ENCODE data around the gene SLC13A3.

SLC13A3 gene

DNA sequence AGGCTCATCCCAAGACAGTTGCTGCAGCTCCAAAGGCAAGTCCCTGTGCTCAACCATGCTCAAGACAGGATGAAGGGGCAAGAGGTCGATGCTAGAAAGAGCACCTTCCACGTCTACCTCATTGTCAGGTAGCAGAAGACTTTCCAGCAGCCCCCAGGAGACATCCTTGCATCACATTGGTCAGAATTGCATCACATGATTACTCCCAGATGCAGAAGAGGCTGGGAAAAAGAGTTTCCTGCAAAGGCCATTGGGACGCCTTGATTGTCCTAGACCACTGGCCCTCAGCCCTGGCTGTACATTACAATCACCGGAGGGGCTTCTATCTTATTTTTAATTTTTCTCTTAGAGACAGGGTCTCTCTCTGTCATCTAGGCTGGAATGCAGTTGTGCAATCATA lies 120.6 kb downstream of the SLC13A3 start:
- Histone ChIP-seq H3K9me3 (ENCODE audit: low read length) (no peaks in the 10 kb centered on the region), H3K4me2 (ENCODE audit: low read length) (no peak overlapping the region), H3K4me1 (ENCODE audit: insufficient read depth, low read length, severe bottlenecking) (no peaks in the 10 kb centered on the region), H3K4me3 (ENCODE audit: low read depth, low read length, poor library complexity, severe bottlenecking) (no peak overlapping the region), H3K27ac (ENCODE audit: low read depth, low read length, poor library complexity, severe bottlenecking) (no peak overlapping the region), H3F3A (ENCODE audit: insufficient read depth, low read length) (no peaks in the 10 kb centered on the region), H3K9me2 (ENCODE audit: low read depth, low read length) (no peaks in the 10 kb centered on the region), H3K79me2 (ENCODE audit: insufficient read depth, low read length) (no peaks in the 10 kb centered on the region), H3K36me3 (ENCODE audit: insufficient read depth, low read length) (no peaks in the 10 kb centered on the region), H3K9ac (ENCODE audit: low read length) (no peak overlapping the region), H3K27me3 (ENCODE audit: insufficient read depth, low read length) (no peaks in the 10 kb centered on the region), H2AFZ (ENCODE audit: low read length) (no peak overlapping the region), H4K20me1 (ENCODE audit: insufficient read depth, low read length) (no peaks in the 10 kb centered on the region)
- TF ChIP-seq, protein P1, sequence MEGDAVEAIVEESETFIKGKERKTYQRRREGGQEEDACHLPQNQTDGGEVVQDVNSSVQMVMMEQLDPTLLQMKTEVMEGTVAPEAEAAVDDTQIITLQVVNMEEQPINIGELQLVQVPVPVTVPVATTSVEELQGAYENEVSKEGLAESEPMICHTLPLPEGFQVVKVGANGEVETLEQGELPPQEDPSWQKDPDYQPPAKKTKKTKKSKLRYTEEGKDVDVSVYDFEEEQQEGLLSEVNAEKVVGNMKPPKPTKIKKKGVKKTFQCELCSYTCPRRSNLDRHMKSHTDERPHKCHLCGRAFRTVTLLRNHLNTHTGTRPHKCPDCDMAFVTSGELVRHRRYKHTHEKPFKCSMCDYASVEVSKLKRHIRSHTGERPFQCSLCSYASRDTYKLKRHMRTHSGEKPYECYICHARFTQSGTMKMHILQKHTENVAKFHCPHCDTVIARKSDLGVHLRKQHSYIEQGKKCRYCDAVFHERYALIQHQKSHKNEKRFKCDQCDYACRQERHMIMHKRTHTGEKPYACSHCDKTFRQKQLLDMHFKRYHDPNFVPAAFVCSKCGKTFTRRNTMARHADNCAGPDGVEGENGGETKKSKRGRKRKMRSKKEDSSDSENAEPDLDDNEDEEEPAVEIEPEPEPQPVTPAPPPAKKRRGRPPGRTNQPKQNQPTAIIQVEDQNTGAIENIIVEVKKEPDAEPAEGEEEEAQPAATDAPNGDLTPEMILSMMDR (IDR thresholded peaks at IDR 0.05; ENCODE audit: low read length): no peak
- no peak for TF ChIP-seq EZH2 (IDR thresholded peaks at IDR 0.05; ENCODE audit: borderline replicate concordance, low read length)

DNA sequence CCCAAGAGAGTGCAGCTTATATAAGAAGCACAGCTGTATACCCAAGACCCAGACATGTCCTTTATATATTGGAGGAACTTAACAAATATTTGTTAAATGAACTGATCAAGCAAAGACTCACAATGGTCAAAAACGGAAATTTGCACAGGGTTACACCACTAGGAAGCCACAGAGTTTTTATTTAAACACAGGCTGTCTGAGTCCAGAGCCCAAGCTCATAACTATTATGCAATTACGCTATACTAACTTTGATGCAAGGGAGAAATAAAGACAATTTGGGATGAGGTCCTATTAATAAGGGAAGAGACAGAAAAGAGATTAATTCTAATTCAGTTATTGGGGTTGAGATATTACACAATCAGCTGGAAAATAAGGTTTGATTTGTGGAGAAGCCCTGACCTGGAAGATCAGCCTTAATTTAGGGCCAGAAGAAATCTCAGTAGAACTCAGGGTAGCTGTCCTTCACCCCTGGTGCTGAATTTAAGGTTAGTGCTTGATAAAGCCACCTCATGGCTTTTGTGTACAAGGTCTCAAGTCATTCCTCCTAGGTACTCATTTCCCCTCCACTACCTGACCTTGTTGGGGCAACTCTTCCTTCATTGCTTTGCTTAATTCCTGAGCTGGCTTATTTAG lies 127.4 kb downstream of the SLC13A3 start:
- TF ChIP-seq EZH2 (IDR thresholded peaks at IDR 0.05; ENCODE audit: borderline replicate concordance, low read length): no peak
- TF ChIP-seq, protein P1 (IDR thresholded peaks at IDR 0.05; ENCODE audit: low read length): no peak
- Histone ChIP-seq H4K20me1 (ENCODE audit: insufficient read depth, low read length) (no peaks in the 10 kb centered on the region), H3K27ac (ENCODE audit: low read depth, low read length, poor library complexity, severe bottlenecking) (no peak overlapping the region), H3K9ac (ENCODE audit: low read length) (no peak overlapping the region), H3K4me3 (ENCODE audit: low read depth, low read length, poor library complexity, severe bottlenecking) (no peak overlapping the region), H3K27me3 (ENCODE audit: insufficient read depth, low read length) (no peaks in the 10 kb centered on the region), H3F3A (ENCODE audit: insufficient read depth, low read length) (no peaks in the 10 kb centered on the region), H3K9me2 (ENCODE audit: low read depth, low read length) (no peaks in the 10 kb centered on the region), H3K79me2 (ENCODE audit: insufficient read depth, low read length) (no peaks in the 10 kb centered on the region), H3K36me3 (ENCODE audit: insufficient read depth, low read length) (no peaks in the 10 kb centered on the region), H3K4me1 (ENCODE audit: insufficient read depth, low read length, severe bottlenecking) (no peaks in the 10 kb centered on the region), H3K4me2 (ENCODE audit: low read length) (no peak overlapping the region), H2AFZ (ENCODE audit: low read length) (no peak overlapping the region), H3K9me3 (ENCODE audit: low read length) (no peaks in the 10 kb centered on the region)

DNA sequence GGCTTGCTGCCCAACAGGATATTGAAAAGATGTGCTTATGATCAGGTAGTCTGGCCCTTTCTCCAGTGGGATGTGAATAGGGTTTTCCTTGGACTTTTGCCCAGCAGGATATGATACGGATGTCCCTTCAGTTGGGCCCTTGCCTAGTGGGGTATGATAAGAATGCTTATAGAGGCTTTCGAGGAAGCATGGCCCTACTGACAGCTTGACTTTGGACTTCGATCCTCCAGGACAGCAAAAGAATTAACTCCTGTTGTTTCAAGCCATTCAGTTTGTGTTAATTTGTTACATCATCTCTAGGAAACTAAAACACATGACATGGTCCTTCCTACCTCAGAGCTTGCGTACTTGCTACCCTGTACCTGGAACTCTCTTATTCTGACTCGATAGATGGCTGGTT lies 128.2 kb downstream of the SLC13A3 start:
- H3K4me2 ChIP-seq (ENCODE audit: low read length): no peak overlapping the region
- no peaks in the 10 kb centered on the region for H3F3A ChIP-seq (ENCODE audit: insufficient read depth, low read length)
- no peaks in the 10 kb centered on the region for H3K79me2 ChIP-seq (ENCODE audit: insufficient read depth, low read length)
- no peaks in the 10 kb centered on the region for H3K9me2 ChIP-seq (ENCODE audit: low read depth, low read length)
- no peaks in the 10 kb centered on the region for H3K36me3 ChIP-seq (ENCODE audit: insufficient read depth, low read length)
- no peak overlapping the region for H2AFZ ChIP-seq (ENCODE audit: low read length)
- no peaks in the 10 kb centered on the region for H3K27me3 ChIP-seq (ENCODE audit: insufficient read depth, low read length)
- no peak overlapping the region for H3K4me3 ChIP-seq (ENCODE audit: low read depth, low read length, poor library complexity, severe bottlenecking)
- no peaks in the 10 kb centered on the region for H4K20me1 ChIP-seq (ENCODE audit: insufficient read depth, low read length)
- no peak overlapping the region for H3K27ac ChIP-seq (ENCODE audit: low read depth, low read length, poor library complexity, severe bottlenecking)
- H3K9ac ChIP-seq (ENCODE audit: low read length): no peak overlapping the region
- no peaks in the 10 kb centered on the region for H3K9me3 ChIP-seq (ENCODE audit: low read length)
- H3K4me1 ChIP-seq (ENCODE audit: insufficient read depth, low read length, severe bottlenecking): no peaks in the 10 kb centered on the region
- TF ChIP-seq EZH2 (IDR thresholded peaks at IDR 0.05; ENCODE audit: borderline replicate concordance, low read length): no peak
- TF ChIP-seq, protein P1 (IDR thresholded peaks at IDR 0.05; ENCODE audit: low read length): no peak

Measured in OCI-LY1 (cell line).